ENCODE results near the gene MYOG.

DNA sequence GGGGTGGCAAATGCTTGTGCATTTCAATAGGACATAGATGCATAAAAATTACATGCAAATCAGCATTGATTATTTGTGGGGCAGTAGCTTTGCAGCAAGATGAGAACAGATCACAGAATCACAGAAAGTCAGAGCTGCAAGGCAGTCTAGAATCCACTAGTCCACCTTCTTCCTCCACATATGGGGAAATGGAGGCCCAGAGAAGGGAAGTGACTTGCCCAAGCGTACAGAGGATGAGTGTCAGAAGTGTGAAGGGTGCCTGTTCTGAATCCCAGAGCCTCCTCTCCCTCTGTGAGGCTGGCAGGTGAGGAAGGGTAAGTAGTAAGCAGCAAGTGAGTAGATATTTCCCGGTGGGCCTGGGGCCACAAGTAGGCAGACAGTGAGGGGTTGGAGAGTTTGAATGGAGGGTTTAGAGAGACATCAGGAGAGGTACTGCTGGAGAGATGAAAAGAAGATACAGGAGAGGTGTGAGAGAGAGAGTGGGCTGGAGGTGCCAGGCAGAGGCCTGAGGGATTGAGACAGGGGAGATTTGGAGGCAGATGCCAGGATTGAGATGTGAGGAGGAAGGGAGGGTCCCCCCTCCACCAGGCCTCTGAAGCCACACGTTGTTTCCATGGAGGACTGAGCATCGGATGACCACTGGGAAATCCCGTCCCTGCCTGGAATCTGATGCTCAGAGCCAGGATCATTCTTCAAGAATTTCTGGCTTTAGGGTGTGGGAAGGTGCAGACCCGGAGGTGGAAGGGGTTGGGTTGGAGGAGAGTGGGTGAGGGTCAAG is 4.8 kb upstream of the MYOG start:
- no peak for TF ChIP-seq CTCF (conservative IDR thresholded peaks at IDR 0.05; ENCODE audit: low read length)
- TF ChIP-seq EZH2phosphoT487 (IDR thresholded peaks at IDR 0.05; ENCODE audit: borderline replicate concordance) = no peak
